GM19397 (cell line): Measurements from ENCODE around the gene XK.
"Not testable (repeated sequence)": the region's sequence is repeated elsewhere in the genome, so short reads cannot be mapped to it uniquely, and the experiment has no call there.

ENCODE experiments used
- ATAC-seq: cut with Tn5 transposase; IDR thresholded peaks from one replicate; pipeline ENCODE4 v1.9.1; 2021; ENCODE audit warnings: mild to moderate bottlenecking, moderate library complexity; ENCODE audit not compliant: unreplicated experiment

XK gene, protein sequence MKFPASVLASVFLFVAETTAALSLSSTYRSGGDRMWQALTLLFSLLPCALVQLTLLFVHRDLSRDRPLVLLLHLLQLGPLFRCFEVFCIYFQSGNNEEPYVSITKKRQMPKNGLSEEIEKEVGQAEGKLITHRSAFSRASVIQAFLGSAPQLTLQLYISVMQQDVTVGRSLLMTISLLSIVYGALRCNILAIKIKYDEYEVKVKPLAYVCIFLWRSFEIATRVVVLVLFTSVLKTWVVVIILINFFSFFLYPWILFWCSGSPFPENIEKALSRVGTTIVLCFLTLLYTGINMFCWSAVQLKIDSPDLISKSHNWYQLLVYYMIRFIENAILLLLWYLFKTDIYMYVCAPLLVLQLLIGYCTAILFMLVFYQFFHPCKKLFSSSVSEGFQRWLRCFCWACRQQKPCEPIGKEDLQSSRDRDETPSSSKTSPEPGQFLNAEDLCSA

GRCh38 chrX:37685381-37686359, at the start of gene XK:
Gene XK, plus strand, starts transcription at chrX:37685791. Its CDS starts 171 bp downstream, at chrX:37685962.
- peak; percentile 61 for ATAC-seq

DNA sequence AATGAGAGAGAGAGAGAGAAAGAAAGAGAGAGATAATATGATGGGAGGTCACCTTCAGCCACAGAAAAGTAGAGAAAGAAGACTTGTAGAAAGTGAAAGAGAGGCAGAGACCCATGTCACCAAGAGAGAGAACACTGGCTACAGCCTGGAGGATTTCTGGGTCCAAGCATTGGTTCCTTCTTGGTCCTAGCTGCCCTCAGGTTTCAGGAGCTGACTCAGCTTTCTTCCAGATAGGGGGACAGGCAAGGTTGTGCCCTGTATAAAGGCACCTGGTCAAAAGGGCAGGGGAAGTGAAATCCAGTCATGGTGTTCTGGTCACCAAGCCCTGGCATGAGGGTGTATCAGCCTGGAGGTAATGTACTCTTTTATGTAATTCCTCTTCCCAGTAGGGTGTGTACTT, 47.5 kb upstream of the XK start:
- no peak for ATAC-seq

GRCh38 chrX:37640142-37640541, 45.4 kb upstream of the XK start:
- ATAC-seq: no peak

- ATAC-seq: no peak
Measured at GRCh38 chrX:37641859-37642258, 43.7 kb upstream of the XK start.

DNA sequence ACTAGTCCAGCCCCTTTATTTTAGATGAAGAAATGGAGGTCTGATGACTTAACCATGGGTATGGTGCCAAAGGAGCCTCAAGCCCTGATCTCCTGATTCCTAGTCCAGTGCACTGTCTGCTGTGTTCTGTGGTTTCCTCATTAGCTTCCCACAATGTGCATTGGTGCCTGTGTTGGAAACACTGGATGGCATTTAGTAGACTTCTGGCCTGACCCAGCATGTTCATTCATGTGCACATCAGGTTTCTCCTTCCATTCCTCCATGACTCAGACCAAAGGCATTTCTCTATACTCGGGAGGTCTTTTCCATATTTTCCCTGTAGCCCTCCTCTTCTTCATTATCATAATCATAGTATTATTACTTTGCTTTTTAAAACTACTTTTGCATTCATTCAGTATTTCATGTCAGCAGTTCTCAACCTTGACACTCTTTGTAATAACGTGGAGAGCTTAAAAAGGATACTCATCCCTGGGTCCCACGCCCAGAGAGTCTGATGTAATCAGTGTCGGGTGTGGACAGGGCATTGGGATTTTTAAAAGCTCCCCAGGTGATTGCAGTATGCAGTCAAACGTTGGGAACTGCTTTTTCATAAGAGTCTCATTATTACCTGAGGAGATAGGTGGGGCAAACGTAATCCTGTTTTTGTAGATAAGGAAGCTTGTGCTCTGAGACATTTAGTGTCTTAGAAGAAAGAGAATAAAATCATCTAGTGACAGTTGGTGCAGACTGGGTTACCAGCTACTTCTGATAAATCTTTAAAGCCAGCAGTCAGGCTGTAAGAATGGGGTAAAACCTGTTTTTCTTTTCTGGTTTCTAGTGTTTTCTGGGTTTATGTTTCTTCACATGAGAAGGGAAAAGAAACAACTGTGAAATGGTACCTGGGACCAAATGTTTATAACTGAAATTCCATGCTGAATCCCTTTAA, 40.9 kb upstream of the XK start:
- no peak for ATAC-seq

- ATAC-seq: no peak
Measured at GRCh38 chrX:37646254-37646653, 39.3 kb upstream of the XK start.

- not testable (repeated sequence) for ATAC-seq
Measured at GRCh38 chrX:37650879-37651278, 34.7 kb upstream of the XK start.

GRCh38 chrX:37651921-37652452, 33.6 kb upstream of the XK start:
- ATAC-seq: no peak

DNA sequence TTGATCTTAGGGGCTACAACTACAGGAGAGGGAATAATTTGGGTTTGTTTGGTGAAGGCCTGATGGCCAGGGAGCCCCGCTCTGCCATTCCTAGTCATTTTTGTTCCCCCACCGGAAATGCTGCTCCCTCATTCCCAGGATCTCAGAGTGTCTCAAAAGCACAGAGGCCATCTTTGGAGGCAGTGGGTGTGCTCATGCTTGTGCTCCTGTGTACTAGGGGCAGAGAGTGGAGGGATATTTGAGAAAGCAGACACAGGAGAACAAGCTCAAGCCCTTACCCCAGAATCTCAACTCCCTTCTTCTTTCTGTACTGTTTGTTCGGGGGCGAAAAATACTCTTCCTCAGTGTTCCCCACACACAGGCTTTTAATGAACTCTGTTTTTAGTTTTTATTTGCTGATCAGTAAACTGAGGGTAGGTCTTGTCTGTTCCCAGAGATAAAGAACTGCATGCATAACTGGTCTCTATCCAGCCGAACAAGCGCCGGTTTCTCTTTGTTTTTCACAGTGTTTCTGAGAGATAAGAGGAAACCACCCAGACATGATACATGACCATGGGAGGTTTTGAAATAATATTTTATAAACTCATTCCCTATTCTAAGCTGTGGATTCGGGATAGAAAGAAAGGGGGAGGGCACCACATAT, 32.9 kb upstream of the XK start:
- no peak for ATAC-seq

- ATAC-seq: no peak
Measured at GRCh38 chrX:37653397-37654085, 32.0 kb upstream of the XK start.

DNA sequence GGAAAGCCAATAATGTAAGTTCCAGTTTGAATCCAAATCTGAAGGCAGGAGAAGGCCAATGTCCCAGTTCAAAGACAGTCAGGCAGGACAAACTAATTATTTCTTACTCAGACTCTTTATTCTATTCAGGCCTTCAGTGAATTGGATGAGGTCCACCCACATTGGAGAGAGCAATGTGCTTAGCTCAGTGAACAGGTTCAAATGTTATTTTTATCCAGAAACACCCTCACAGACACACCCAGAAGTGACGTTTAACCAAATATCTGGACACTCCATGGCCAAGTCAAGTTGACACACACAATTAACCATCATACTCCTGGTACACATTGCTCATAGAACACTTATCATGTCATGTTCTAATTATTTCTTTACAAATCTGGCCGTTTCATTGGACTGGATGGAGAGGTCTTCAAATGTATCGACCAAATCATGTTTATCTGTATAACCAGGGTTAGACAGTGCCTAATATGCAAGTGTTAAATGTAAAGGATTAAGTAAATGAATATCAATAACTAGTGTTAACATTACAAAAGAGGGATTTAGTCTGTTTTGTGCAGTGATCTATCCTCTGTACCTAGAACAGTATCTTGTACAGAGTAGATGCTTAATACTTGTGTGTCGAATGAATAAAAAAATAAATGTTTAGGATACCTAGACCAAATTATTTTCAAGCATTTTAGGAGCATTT, 27.1 kb upstream of the XK start:
- ATAC-seq: no peak

DNA sequence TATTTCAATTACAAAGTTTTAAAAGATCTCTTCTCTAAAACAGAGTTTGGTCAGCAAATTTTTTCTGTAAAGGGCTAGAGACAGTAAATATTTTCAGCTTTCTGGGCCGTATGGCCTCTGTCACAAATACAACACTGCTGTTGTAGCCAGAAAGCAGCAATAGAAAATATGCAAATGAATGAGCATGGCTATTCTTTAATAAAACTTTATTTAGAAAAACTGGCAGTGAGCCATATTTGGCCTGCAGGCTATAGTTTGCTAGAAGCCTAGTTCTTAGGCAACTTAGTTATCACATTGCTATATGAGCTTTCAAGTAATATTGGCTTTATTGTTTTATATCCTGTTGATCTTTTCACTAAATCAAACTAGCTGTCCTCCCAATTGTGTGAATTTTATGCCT, 26.5 kb upstream of the XK start:
- ATAC-seq: no peak

DNA sequence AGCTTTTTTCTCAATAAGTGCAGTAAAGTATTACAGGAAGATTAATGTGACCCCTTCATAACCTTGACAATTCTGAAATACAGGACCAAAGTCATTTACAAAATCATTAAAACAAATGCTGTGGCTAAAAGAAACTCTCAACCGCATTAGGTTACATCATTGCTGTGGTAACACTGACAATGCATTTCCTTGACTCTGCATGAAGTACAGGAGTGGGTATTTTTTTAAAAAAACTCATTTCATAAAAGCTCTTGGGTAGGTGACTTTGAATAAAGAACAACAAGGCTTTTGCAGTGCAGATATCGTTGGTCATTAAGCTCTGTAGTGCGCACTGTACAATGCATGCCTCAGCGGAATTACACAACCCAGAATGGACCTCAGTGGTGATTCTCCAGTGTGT, 23.4 kb upstream of the XK start:
- no peak for ATAC-seq

- ATAC-seq: no peak
Measured at GRCh38 chrX:37666516-37666915, 19.1 kb upstream of the XK start.

GRCh38 chrX:37667141-37667540, 18.4 kb upstream of the XK start:
- no peak for ATAC-seq

- no peak for ATAC-seq
Measured at GRCh38 chrX:37672563-37672962, 13.0 kb upstream of the XK start.

GRCh38 chrX:37676811-37677210, 8.8 kb upstream of the XK start:
- no peak for ATAC-seq

DNA sequence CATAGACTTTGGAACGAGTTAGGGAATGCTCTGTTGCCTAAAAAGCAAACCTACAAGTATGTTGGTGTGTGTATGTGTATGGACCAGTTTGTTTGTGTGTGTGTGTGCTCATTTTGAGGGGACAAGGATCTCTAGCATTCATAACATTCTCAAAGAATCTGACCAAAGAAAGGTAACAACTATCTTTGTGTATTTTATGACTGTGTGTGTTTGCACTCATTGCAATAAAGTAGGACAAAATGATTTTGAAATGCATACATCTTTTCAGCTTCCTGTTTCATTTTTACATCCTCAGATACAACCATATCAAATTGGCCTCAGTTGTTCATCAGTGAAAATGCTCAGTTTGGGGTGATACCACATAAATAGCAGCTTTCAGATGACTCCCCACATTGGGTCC, 8.3 kb upstream of the XK start:
- ATAC-seq: no peak

DNA sequence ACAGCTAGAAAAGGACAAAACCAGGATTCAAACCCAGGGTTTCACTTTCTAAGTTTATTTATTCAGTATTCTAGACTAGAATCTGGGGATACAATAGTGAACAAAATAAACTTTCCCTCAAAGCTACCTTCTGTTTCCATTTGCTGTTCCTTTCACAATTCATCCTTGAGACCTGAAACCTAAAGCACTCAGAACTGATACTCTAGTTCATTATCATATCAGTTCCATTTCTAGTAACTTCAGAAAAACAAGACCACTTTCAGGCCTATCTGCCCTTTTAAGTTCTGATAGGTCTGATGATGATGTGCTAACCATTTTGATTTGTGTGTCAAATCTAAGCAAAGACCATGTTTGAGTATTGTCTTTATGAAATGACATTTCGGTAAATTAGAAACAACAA, 7.8 kb upstream of the XK start:
- no peak for ATAC-seq
